Heart left ventricle (tissue), 13 donors: Measurements from ENCODE around the gene BIVM.

Source experiments
- POLR2A ChIP-seq, 2 donors: fragments of 450-650 bp; IDR thresholded peaks; one replicate each; pipeline ENCODE4 v1.6.1; 2017; ENCODE audit warnings: antibody characterized with exemption in 2 of 2, mild to moderate bottlenecking in 2 of 2, moderate library complexity in 2 of 2
- TF ChIP-seq, protein P1 (sequence below), 12 donors: fragments of 200-600 bp; sonication (generic) in 4 of 12; IDR thresholded peaks; one replicate each; pipeline versions ENCODE4 v1.5.0 to v1.8.0; 2018 to 2022; ENCODE audit warnings: antibody characterized with exemption in 12 of 12, mild to moderate bottlenecking in 5 of 12
- donor health status: ischemic (EF 13 %, LVEDD 7.1; RV severe dilation, severe dysfunction).
- donor health status: DM: no; HTN: yes; CAD: no.
- donor health status: DM: no; HTN: no; CAD: no.
- donor health status: ischemic (EF 25% LVEDD 6.9; RV normal size, moderate dysfunction).
- donor health status: ischemic (EF 25% LVEDD 5.7; RV mildly dilated, moderate dysfunction).
- donor health status: ischemic (EF 35%, LVEDD 5.7; RV mildly dilated, moderate dysfunction).
- donor health status: nonischemic (EF 11% LVEDD 7.7; RV severe dilation, severe dysfunction).
- donor health status: DM: yes; HTN: yes; CAD: no.
- donor health status: PGD.
- donor health status: ischemic (EF 29% LVEDD 5.4; RV normal size, mild dysfunction).
- donor health status: nonischemic (EF 23%, LVEDD 6.1; RV moderate dilation, normal function).

DNA sequence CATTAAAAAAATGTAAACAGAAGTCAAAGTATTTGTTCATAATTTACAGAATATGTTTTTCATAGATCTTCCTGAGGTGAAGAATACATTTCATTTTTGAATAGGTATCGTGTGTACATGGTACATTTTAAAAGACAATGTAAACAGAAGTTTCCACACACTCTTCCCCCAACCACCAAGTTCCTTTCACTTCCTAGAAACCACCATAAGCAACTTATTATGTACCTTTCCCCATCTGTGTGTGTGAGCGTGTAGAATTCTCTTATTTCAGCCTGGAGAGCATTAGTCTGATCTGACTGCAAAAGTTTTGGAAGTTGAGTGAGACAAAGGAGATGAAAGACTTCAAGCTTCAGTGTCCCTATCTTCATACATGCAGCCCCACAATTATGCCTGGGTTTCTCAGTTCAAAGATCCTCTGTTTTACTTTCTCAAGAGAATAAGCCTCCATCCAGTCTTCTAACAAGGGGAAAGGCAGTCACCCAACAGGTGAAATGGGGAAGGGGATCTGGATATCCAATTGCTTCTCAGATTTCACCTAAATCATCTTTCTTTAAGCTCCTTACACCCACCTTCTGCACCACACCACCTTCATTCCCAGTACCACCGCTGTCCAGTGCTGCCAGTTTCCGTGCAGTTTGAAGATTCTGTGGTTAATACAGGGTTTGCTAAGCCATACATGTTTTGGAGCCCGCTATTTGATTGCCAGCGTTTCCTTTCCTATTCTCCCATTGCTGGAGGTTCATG, 27.4 kb upstream of the BIVM start:
- TF ChIP-seq, protein P1, sequence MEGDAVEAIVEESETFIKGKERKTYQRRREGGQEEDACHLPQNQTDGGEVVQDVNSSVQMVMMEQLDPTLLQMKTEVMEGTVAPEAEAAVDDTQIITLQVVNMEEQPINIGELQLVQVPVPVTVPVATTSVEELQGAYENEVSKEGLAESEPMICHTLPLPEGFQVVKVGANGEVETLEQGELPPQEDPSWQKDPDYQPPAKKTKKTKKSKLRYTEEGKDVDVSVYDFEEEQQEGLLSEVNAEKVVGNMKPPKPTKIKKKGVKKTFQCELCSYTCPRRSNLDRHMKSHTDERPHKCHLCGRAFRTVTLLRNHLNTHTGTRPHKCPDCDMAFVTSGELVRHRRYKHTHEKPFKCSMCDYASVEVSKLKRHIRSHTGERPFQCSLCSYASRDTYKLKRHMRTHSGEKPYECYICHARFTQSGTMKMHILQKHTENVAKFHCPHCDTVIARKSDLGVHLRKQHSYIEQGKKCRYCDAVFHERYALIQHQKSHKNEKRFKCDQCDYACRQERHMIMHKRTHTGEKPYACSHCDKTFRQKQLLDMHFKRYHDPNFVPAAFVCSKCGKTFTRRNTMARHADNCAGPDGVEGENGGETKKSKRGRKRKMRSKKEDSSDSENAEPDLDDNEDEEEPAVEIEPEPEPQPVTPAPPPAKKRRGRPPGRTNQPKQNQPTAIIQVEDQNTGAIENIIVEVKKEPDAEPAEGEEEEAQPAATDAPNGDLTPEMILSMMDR (IDR thresholded peaks at IDR 0.05) = no peak
- TF ChIP-seq POLR2A (IDR thresholded peaks at IDR 0.05) = no peak
